GM23338 (cell line): ENCODE data around the gene ZC2HC1B. TPM values are rescaled to one million over a fixed set of nuclear protein-coding genes. Genes with fewer than 3 reads are reported as not detected.

ENCODE experiments used
- ATAC-seq: fragments of 200-7000 bp; cut with Tn5 transposase; 3 replicates; pipeline ENCODE4 v1.9.1; 2020
- DNase-seq: peaks from one replicate; pipeline ENCODE4 v3.0.0-alpha.2; 2015; ENCODE audit warnings: low spot score
- H2AFZ ChIP-seq: fragments of 200-600 bp; sonication (generic); 2 replicates; pipeline ENCODE4 v1.8.0; 2016; ENCODE audit warnings: antibody characterized with exemption, mild to moderate bottlenecking, moderate library complexity
- H3F3A ChIP-seq: fragments of 200-600 bp; sonication (generic); replicated peaks from 2 replicates; pipeline ENCODE4 v1.8.0; 2017; ENCODE audit warnings: antibody characterized with exemption, mixed run types, low read depth
- H3K27ac ChIP-seq: fragments of 200-600 bp; sonication (generic); 2 replicates; pipeline ENCODE4 v1.6.1; 2016; ENCODE audit warnings: low read depth
- H3K27me3 ChIP-seq: fragments of 200-600 bp; sonication (generic); 2 replicates; pipeline ENCODE4 v1.8.0; 2016; ENCODE audit warnings: mild to moderate bottlenecking, mixed run types, moderate library complexity; ENCODE audit not compliant: insufficient read depth
- H3K36me3 ChIP-seq: fragments of 200-600 bp; sonication (generic); 2 replicates; pipeline ENCODE4 v1.8.0; 2016; ENCODE audit warnings: mild to moderate bottlenecking; ENCODE audit not compliant: insufficient read depth
- H3K4me1 ChIP-seq: fragments of 200-600 bp; sonication (generic); 2 replicates; pipeline ENCODE4 v1.8.0; 2016; ENCODE audit warnings: mild to moderate bottlenecking, moderate library complexity; ENCODE audit not compliant: insufficient read depth
- H3K4me2 ChIP-seq: fragments of 200-600 bp; sonication (generic); 2 replicates; pipeline ENCODE4 v1.7.1; 2017; ENCODE audit warnings: mixed run types
- H3K4me3 ChIP-seq: fragments of 200-600 bp; sonication (generic); 2 replicates; pipeline ENCODE4 v1.6.1; 2016; ENCODE audit warnings: mixed run types
- H3K79me2 ChIP-seq: fragments of 200-600 bp; sonication (generic); replicated peaks from 2 replicates; pipeline ENCODE4 v1.8.0; 2017; ENCODE audit warnings: mild to moderate bottlenecking; ENCODE audit not compliant: insufficient read depth
- H3K9me2 ChIP-seq: fragments of 200-600 bp; sonication (generic); 2 replicates; pipeline ENCODE4 v1.8.0; 2017; ENCODE audit not compliant: insufficient read depth
- H4K20me1 ChIP-seq: fragments of 200-600 bp; sonication (generic); replicated peaks from 2 replicates; pipeline ENCODE4 v1.8.0; 2017; ENCODE audit warnings: mild to moderate bottlenecking; ENCODE audit not compliant: insufficient read depth
- H3K27ac Mint-ChIP-seq: 2 replicates; pipeline ENCODE4 v1.8.0; 2020; ENCODE audit warnings: inconsistent platforms, mild to moderate bottlenecking, moderate library complexity, mixed read lengths
- H3K27me3 Mint-ChIP-seq: 3 replicates; pipeline ENCODE4 v1.8.0; 2022; ENCODE audit warnings: low read depth, mild to moderate bottlenecking, moderate library complexity, mixed read lengths, inconsistent platforms; ENCODE audit not compliant: insufficient read depth, poor library complexity
- H3K36me3 Mint-ChIP-seq: 3 replicates; pipeline ENCODE4 v1.8.0; 2021; ENCODE audit warnings: low read depth, mild to moderate bottlenecking, inconsistent platforms, moderate library complexity, mixed read lengths
- H3K4me1 Mint-ChIP-seq: 3 replicates; pipeline ENCODE4 v1.8.0; 2020; ENCODE audit warnings: mild to moderate bottlenecking, inconsistent platforms, mixed read lengths
- H3K4me3 Mint-ChIP-seq: 3 replicates; pipeline ENCODE4 v1.8.0; 2021; ENCODE audit warnings: moderate library complexity, mild to moderate bottlenecking, inconsistent platforms, mixed read lengths
- H3K9me3 Mint-ChIP-seq: 3 replicates; pipeline ENCODE4 v1.8.0; 2020; ENCODE audit warnings: moderate library complexity, mild to moderate bottlenecking, inconsistent platforms, mixed read lengths
- CREB1 ChIP-seq: fragments of 250-450 bp; sonication (Bioruptor Pico); IDR thresholded peaks from 2 replicates; pipeline ENCODE4 v1.5.0; 2020; ENCODE audit warnings: low read depth, mild to moderate bottlenecking, moderate library complexity
- CTCF ChIP-seq, 2 experiments: fragments of 200-600 bp in 1 of 2; sonication (generic) in 1 of 2; conservative IDR thresholded peaks; 2 replicates each; pipeline versions ENCODE4 v1.5.1 to v1.6.1; 2016 to 2017; ENCODE audit warnings: antibody characterized with exemption in 2 of 2, low read depth in 2 of 2, mild to moderate bottlenecking in 2 of 2, moderate library complexity in 1 of 2
- ETS1 ChIP-seq: IDR thresholded peaks from 2 replicates; pipeline ENCODE4 v1.6.1; 2016; ENCODE audit warnings: antibody characterized with exemption
- EZH2 ChIP-seq: fragments of 200-600 bp; sonication (generic); IDR thresholded peaks from one replicate; pipeline ENCODE4 v1.8.0; 2017; ENCODE audit warnings: antibody characterized with exemption, mild to moderate bottlenecking, low read depth; ENCODE audit not compliant: unreplicated experiment
- EZH2phosphoT487 ChIP-seq: fragments of 200-600 bp; sonication (generic); IDR thresholded peaks from one replicate; pipeline ENCODE4 v1.8.1; 2018; ENCODE audit warnings: antibody characterized with exemption; ENCODE audit not compliant: unreplicated experiment
- JUNB ChIP-seq: IDR thresholded peaks from one replicate; pipeline ENCODE4 v1.6.1; 2016; ENCODE audit warnings: antibody characterized with exemption; ENCODE audit not compliant: unreplicated experiment
- NANOG ChIP-seq: IDR thresholded peaks from 2 replicates; pipeline ENCODE4 v1.6.1; 2016; ENCODE audit warnings: antibody characterized with exemption, borderline replicate concordance
- POLR2AphosphoS5 ChIP-seq: IDR thresholded peaks from 2 replicates; pipeline ENCODE4 v1.6.1; 2016; ENCODE audit warnings: antibody characterized with exemption, low read depth
- REST ChIP-seq: IDR thresholded peaks from one replicate; pipeline ENCODE4 v1.6.1; 2018; ENCODE audit warnings: antibody characterized with exemption; ENCODE audit not compliant: unreplicated experiment
- STAT1 ChIP-seq: IDR thresholded peaks from one replicate; pipeline ENCODE4 v1.6.1; 2016; ENCODE audit warnings: antibody characterized with exemption; ENCODE audit not compliant: unreplicated experiment
- ZNF114 ChIP-seq: fragments of 250-450 bp; sonication (Bioruptor Pico); IDR thresholded peaks from 2 replicates; pipeline ENCODE4 v1.5.0; 2020; ENCODE audit warnings: mild to moderate bottlenecking, moderate library complexity
- ZNF331 ChIP-seq: fragments of 250-450 bp; sonication (Bioruptor Pico); IDR thresholded peaks from 2 replicates; pipeline ENCODE4 v1.5.0; 2020; ENCODE audit warnings: low read depth, mild to moderate bottlenecking, moderate library complexity
- ZNF462 ChIP-seq: fragments of 250-450 bp; sonication (Bioruptor Pico); IDR thresholded peaks from 2 replicates; pipeline ENCODE4 v1.5.0; 2020; ENCODE audit warnings: mild to moderate bottlenecking, moderate library complexity
- polyA plus RNA-seq: library from polyadenylated mRNA; unstranded; fragments of >200 nt; fragmentation: Nextera tagmentation; extraction: Ambion mirVana; gene quantifications from 2 replicates; pipeline ENCODE4 v1.2.1, GENCODE V29; 2016
- total RNA-seq: library from RNA; depleted of rRNA; stranded (reverse); fragments of >200 nt; shearing (Covaris generic); gene quantifications from 2 replicates; pipeline ENCODE4 v1.2.3, GENCODE V29; 2014

The ZC2HC1B gene
- total and polyA plus RNA-seq, 2 experiments from 2014 or later, result not detected

- ATAC-seq, result no peak
- Histone ChIP-seq H4K20me1 (no peaks in the 10 kb centered on the region), H3K9me2 (no peaks in the 10 kb centered on the region), H2AFZ (no peak overlapping the region), H3K27me3 (no peaks in the 10 kb centered on the region), H3K79me2 (peaks cover 2% of the 10 kb centered on the region), H3K27ac (no peak overlapping the region), H3K4me3 (no peak overlapping the region), H3K4me1 (peaks cover 5% of the 10 kb centered on the region), H3F3A (no peaks in the 10 kb centered on the region), H3K36me3 (no peaks in the 10 kb centered on the region), H3K4me2 (no peak overlapping the region)
- H3K27ac Mint-ChIP-seq, result no peak overlapping the region
- H3K36me3 Mint-ChIP-seq, result no peaks in the 10 kb centered on the region
- no peak for DNase-seq
- peaks cover 5% of the 10 kb centered on the region for H3K27me3 Mint-ChIP-seq
- peaks cover 5% of the 10 kb centered on the region for H3K4me1 Mint-ChIP-seq
- no peak overlapping the region for H3K4me3 Mint-ChIP-seq
- no peak for TF ChIP-seq STAT1
- TF ChIP-seq ZNF331 (CRISPR knock-in tag), result no peak
- TF ChIP-seq EZH2, result no peak
- TF ChIP-seq NANOG, result no peak
- no peak for TF ChIP-seq ZNF462
- no peak for TF ChIP-seq CTCF (conservative IDR thresholded peaks at IDR 0.05; ENCODE audit: low read depth in 2 of 2)
- no peak for TF ChIP-seq REST
- TF ChIP-seq ETS1, result no peak
- TF ChIP-seq JUNB, result no peak
- no peak for TF ChIP-seq ZNF114
- no peak for TF ChIP-seq CREB1
- no peak for TF ChIP-seq EZH2phosphoT487
- no peak for TF ChIP-seq POLR2AphosphoS5
- H3K9me3 Mint-ChIP-seq, result no peaks in the 10 kb centered on the region
Observed at GRCh38 chr6:143838395-143838794, 25.9 kb upstream of the ZC2HC1B start.
